Ramos (cell line): ENCODE results near the gene PLP2.

Experiments
- in situ Hi-C: fragments of 300-500 bp; cut with MboI; formaldehyde crosslinking; loops from one replicate; pipeline ENCODE4 v1.14.3; 2022; ENCODE audit warnings: low sequenced_read_pairs; ENCODE audit not compliant: unreplicated experiment

Gene PLP2

GRCh38 chrX:49184294-49185281 lies 12.9 kb downstream of the PLP2 start:
- in situ Hi-C loops, result no loop called here

- in situ Hi-C loops, result no loop called here
Measured at GRCh38 chrX:49186125-49187027, 14.7 kb downstream of the PLP2 start, which contains the start of gene PRICKLE3. TSS of gene PRICKLE3 (minus strand) at chrX:49186373. CDS start at chrX:49186297, 76 bp downstream.

- in situ Hi-C loops, result no loop called here
Measured at GRCh38 chrX:49187028-49187394, 15.3 kb downstream of the PLP2 start.

GRCh38 chrX:49187526-49187925 lies 15.8 kb downstream of the PLP2 start:
- in situ Hi-C loops, result no loop called here

GRCh38 chrX:49188468-49189076 lies 16.9 kb downstream of the PLP2 start:
- in situ Hi-C loops, result no loop called here

GRCh38 chrX:49189606-49190005 lies 17.9 kb downstream of the PLP2 start:
- in situ Hi-C loops, result no loop called here

- in situ Hi-C loops, result no loop called here
Measured at GRCh38 chrX:49190821-49191573, 19.3 kb downstream of the PLP2 start.

GRCh38 chrX:49191574-49192011 lies 19.9 kb downstream of the PLP2 start:
- in situ Hi-C loops, result no loop called here

GRCh38 chrX:49192722-49193328 lies 21.1 kb downstream of the PLP2 start:
- in situ Hi-C loops, result no loop called here

- in situ Hi-C loops, result no loop called here
Measured at GRCh38 chrX:49193542-49193964, 21.9 kb downstream of the PLP2 start.

- in situ Hi-C loops, result no loop called here
Measured at GRCh38 chrX:49197543-49198087, 25.9 kb downstream of the PLP2 start.

GRCh38 chrX:49198540-49199314 lies 27.0 kb downstream of the PLP2 start:
- in situ Hi-C loops, result no loop called here

- in situ Hi-C loops, result no loop called here
Measured at GRCh38 chrX:49199315-49199595, 27.6 kb downstream of the PLP2 start.

- in situ Hi-C loops, result no loop called here
Measured at GRCh38 chrX:49199906-49200771, 28.4 kb downstream of the PLP2 start, which contains the start of gene SYP. TSS of gene SYP (minus strand) at chrX:49200193. CDS start at chrX:49200186, 7 bp downstream.

GRCh38 chrX:49202022-49202421 lies 30.3 kb downstream of the PLP2 start:
- in situ Hi-C loops, result no loop called here

- in situ Hi-C loops, result no loop called here
Measured at GRCh38 chrX:49203536-49203935, 31.8 kb downstream of the PLP2 start.

GRCh38 chrX:49204017-49204416 lies 32.3 kb downstream of the PLP2 start:
- in situ Hi-C loops, result no loop called here
